ENCODE measurements around the gene HDLBP.

Gene HDLBP

GRCh38 chr2:241309684-241310117 is 5.8 kb downstream of the HDLBP start:
- H3K4me3 ChIP-seq (ENCODE audit: low read depth, low read length) = no peak overlapping the region
- no peaks in the 10 kb centered on the region for H3K9me3 ChIP-seq (ENCODE audit: control insufficient read depth, low read length)
- H3K79me2 ChIP-seq = peaks cover 84% of the 10 kb centered on the region
- H3K27ac ChIP-seq = no peak overlapping the region
- no peak overlapping the region for H2AFZ ChIP-seq
- no peak overlapping the region for H3K9ac ChIP-seq
- no peaks in the 10 kb centered on the region for H3K27me3 ChIP-seq (ENCODE audit: control insufficient read depth, insufficient read depth, low read length)
- no peak overlapping the region for H3K4me2 ChIP-seq (ENCODE audit: low read length)
- peaks cover 8% of the 10 kb centered on the region for H3K4me1 ChIP-seq
- TF ChIP-seq CTCF (IDR thresholded peaks at IDR 0.05) = no peak
- H3K36me3 ChIP-seq (ENCODE audit: control insufficient read depth, insufficient read depth, low read length) = no peaks in the 10 kb centered on the region

GRCh38 chr2:241308832-241309500 is 6.5 kb downstream of the HDLBP start:
- Histone ChIP-seq H3K27me3 (ENCODE audit: control insufficient read depth, insufficient read depth, low read length) (no peaks in the 10 kb centered on the region), H2AFZ (no peak overlapping the region), H3K9me3 (ENCODE audit: control insufficient read depth, low read length) (no peaks in the 10 kb centered on the region), H3K9ac (no peak overlapping the region), H3K4me3 (ENCODE audit: low read depth, low read length) (no peak overlapping the region), H3K79me2 (peaks cover 83% of the 10 kb centered on the region), H3K4me2 (ENCODE audit: low read length) (no peak overlapping the region), H3K27ac (no peak overlapping the region), H3K36me3 (ENCODE audit: control insufficient read depth, insufficient read depth, low read length) (no peaks in the 10 kb centered on the region), H3K4me1 (peaks cover 8% of the 10 kb centered on the region)
- TF ChIP-seq CTCF (IDR thresholded peaks at IDR 0.05) = no peak

- Histone ChIP-seq H3K4me2 (ENCODE audit: low read length) (no peak overlapping the region), H3K36me3 (ENCODE audit: control insufficient read depth, insufficient read depth, low read length) (no peaks in the 10 kb centered on the region), H3K4me1 (peaks cover 7% of the 10 kb centered on the region), H3K4me3 (ENCODE audit: low read depth, low read length) (no peak overlapping the region), H3K9me3 (ENCODE audit: control insufficient read depth, low read length) (no peaks in the 10 kb centered on the region), H3K27ac (no peak overlapping the region), H2AFZ (no peak overlapping the region), H3K9ac (no peak overlapping the region), H3K27me3 (ENCODE audit: control insufficient read depth, insufficient read depth, low read length) (no peaks in the 10 kb centered on the region), H3K79me2 (peaks cover 82% of the 10 kb centered on the region)
- TF ChIP-seq CTCF (IDR thresholded peaks at IDR 0.05) = no peak
Observed at GRCh38 chr2:241308267-241308666, 7.2 kb downstream of the HDLBP start.

- H3K4me3 ChIP-seq (ENCODE audit: low read depth, low read length) = no peak overlapping the region
- TF ChIP-seq CTCF (IDR thresholded peaks at IDR 0.05) = no peak
- H3K4me1 ChIP-seq = peaks cover 7% of the 10 kb centered on the region
- no peaks in the 10 kb centered on the region for H3K9me3 ChIP-seq (ENCODE audit: control insufficient read depth, low read length)
- peaks cover 82% of the 10 kb centered on the region for H3K79me2 ChIP-seq
- no peak overlapping the region for H3K9ac ChIP-seq
- no peak overlapping the region for H2AFZ ChIP-seq
- H3K27ac ChIP-seq = no peak overlapping the region
- H3K27me3 ChIP-seq (ENCODE audit: control insufficient read depth, insufficient read depth, low read length) = no peaks in the 10 kb centered on the region
- H3K4me2 ChIP-seq (ENCODE audit: low read length) = no peak overlapping the region
- no peaks in the 10 kb centered on the region for H3K36me3 ChIP-seq (ENCODE audit: control insufficient read depth, insufficient read depth, low read length)
Observed at GRCh38 chr2:241307055-241307454, 8.4 kb downstream of the HDLBP start.

- H3K27ac ChIP-seq = no peak overlapping the region
- no peaks in the 10 kb centered on the region for H3K9me3 ChIP-seq (ENCODE audit: control insufficient read depth, low read length)
- no peak overlapping the region for H3K4me2 ChIP-seq (ENCODE audit: low read length)
- H3K79me2 ChIP-seq = peaks cover 85% of the 10 kb centered on the region
- no peak overlapping the region for H3K9ac ChIP-seq
- no peak for TF ChIP-seq CTCF (IDR thresholded peaks at IDR 0.05)
- no peak overlapping the region for H3K4me3 ChIP-seq (ENCODE audit: low read depth, low read length)
- H2AFZ ChIP-seq = no peak overlapping the region
- no peaks in the 10 kb centered on the region for H3K27me3 ChIP-seq (ENCODE audit: control insufficient read depth, insufficient read depth, low read length)
- peaks cover 7% of the 10 kb centered on the region for H3K4me1 ChIP-seq
- H3K36me3 ChIP-seq (ENCODE audit: control insufficient read depth, insufficient read depth, low read length) = no peaks in the 10 kb centered on the region
Observed at GRCh38 chr2:241304039-241304670, 11.3 kb downstream of the HDLBP start.

Measured in parathyroid adenoma (tissue), 2 donors.